T follicular helper cell (primary cell): Measurements from ENCODE around the gene STXBP4.
A peak's percentile ranks its signal among the peaks of the same experiment; 100 is the strongest.

Experiments
- DNase-seq: peaks from one replicate; pipeline ENCODE4 v3.0.0-alpha.2; 2020; ENCODE audit warnings: low read depth
- total RNA-seq, 2 experiments: gene quantifications; one replicate each; lab custom pipeline; 2026; lab: John Stamatoyannopoulos, UW

The STXBP4 gene
- 8.9 to 18.2 reads per million in 2 experiments for total RNA-seq

DNA sequence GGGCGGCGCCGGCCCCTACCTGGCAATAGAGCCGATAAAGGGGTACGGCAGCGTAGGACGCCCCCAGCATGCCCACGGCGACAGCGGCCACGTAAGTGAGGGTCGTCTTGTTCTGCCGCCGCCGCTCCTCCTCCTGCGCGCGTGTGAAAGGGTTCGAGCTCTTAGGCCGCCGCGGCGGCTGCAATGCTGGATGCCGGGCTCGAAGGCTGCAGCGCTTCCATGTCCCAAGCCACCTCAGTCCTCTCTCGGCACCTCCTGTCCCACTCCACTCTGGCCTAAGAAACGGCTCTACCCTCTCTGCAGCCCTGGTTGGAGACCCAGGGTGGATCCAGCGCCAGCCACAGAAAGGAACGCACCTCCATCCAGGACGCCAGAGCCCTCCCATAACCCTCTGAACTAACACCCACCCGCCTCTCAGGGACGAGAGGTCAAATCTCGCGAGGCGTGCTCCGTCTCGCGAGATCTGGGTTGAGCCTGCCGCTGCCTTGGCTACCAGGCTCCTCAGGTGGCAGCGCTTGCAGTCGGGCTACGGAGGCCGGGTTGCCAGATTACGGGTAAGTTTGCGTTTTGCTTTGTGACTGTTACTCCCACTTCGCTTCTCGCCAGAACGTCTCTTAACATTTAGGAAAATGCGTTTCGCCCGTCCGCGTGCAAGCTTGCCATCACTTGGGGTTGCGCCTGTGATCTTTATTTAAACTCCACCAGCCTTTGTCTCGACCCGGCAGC, at the start of gene STXBP4, which contains the start of gene COX11:
Gene STXBP4 (plus strand): TSS at position 504 of the 726 bp plus-strand sequence. CDS start 17,455 bp downstream, outside the sequence.
Gene COX11 (minus strand): TSS at position 393 of the 726 bp plus-strand sequence. CDS start 8 bp downstream, at position 385.
- DNase-seq = peak; percentile 93

DNA sequence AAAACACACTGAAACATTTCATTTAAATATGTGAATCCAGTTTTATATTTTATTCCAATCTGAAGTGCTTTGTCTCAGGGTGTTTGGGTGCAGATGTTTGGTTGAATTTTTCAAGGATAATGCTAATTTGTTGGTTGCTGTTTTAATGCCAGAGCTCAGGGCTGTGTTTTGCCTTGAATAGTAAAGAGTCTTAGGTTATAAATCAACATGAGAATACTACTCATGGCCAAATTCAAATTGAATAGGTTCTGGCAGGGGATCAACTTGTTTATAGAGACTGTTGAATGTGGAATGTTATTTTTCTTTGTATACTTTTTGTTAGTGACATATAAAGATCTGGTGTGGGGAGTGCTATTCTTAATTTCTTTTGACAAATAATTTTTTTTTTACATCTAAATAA, 49.1 kb upstream of the STXBP4 start:
- no peak for DNase-seq

DNA sequence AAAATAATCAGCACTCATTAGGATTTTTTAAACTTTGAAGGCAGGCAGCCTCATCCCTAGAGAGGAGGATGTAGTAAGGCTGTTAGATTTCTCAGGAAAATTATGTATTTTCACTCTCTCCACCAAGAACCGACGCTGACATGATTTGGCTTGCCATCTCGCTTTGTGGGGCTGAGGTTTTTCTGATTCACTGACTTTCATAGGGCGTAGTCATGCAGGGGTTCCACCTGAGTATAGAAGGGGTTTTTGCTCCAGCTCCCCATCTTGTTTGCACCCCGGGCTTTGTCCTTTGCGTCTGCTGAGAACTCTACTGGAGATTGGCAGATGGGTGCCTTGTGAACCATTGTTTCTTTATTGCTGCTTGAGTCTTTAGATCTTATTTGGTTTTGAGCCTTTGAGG, 47.7 kb upstream of the STXBP4 start:
- DNase-seq = no peak

DNA sequence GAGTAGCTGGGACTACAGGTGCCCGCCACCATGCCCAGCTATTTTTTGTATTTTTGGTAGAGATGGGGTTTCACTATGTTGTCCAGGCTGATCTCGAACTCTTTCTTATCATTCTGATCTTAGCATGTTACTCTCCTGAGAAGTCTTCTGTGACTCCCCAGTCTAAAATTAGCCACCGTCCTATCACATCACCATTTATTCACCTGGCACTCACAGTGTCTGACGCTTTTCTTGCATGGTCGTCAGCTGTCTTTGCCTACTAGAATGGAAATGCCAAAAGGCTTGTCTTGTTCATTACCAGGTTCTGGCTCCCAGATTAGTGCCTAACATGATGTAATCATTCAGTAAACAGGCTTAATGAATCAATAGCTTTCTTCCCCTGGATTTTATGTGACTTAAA, 44.2 kb upstream of the STXBP4 start:
- no peak for DNase-seq

DNA sequence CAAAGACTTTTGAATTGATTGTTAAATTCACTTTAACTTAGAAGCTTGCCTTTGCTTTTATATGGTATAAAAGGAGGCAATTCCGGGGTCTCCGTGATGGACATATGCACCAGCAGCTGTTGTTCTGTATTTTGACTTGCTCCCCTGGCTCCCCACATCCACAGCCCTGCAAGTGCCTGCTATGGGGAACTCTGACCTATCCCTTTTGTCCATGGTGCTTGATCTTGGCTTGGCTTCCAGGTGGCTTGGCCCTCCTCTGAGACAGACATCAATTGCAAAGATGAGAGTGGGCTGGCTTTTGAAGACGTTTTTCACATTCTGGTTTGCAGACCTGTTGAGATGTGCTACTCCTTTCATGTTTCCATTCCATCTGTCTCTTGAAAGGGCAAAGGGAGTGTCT, 41.0 kb upstream of the STXBP4 start:
- DNase-seq = no peak

- no peak for DNase-seq
Observed at GRCh38 chr17:54932711-54933110, 35.9 kb upstream of the STXBP4 start.

GRCh38 chr17:54933921-54934320, 34.6 kb upstream of the STXBP4 start:
- DNase-seq = no peak

DNA sequence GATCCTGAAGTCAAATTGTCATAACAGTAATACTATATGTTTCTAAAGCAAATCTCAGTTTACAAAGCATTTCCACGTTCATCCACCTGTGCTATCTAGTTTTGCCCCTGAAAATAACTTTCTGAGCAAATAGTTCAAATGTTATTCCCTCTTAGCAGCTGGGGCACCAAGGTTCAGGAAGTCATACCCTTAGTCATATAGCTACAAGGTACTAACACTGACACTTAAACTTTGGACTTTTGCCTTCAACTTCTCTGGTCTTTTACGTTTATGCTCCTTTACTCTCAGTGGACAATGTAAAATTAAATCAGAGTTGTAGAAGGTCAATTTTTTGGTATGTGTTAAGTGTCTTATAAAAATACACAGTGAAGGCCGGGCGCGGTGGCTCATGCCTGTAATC, 33.1 kb upstream of the STXBP4 start:
- DNase-seq = no peak

DNA sequence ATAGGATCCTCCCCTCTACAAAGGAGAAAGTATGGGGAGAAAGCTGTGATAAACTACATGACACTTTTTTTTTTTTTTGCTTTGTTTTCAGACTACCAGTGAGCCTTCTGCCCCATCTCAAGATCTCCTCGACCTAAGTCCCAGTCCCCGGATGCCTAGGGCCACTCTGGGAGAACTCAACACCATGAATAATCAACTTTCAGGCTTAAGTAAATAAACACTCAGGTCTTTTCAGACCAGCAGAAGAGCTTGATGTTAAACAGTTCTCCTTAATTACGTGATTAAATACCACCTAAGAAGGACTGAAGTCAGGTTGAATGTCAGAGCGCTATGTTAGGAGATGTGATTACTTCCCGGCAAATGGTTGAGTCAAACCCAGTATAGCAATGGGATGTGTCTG, 31.5 kb upstream of the STXBP4 start:
- no peak for DNase-seq

DNA sequence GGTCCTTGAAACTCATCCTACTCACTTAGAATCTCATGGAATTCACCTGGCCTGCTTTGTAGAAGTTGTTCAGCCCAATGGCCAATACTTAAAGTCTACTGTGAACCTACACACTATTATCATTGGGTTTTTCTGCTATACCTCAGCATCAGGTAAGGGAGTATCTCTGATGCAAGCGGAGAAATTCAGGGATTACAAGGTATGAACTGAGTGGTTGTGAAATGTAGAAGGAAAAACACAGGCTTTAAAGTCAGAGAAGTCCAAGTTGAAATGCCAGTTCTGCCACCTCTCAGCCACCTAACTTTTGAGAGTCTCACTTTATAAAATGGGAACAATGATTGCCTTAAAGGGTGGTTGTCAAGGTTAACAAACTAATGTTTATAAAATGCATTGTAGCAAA, 31.1 kb upstream of the STXBP4 start:
- no peak for DNase-seq

- DNase-seq = no peak
Observed at GRCh38 chr17:54941285-54941684, 27.3 kb upstream of the STXBP4 start.

DNA sequence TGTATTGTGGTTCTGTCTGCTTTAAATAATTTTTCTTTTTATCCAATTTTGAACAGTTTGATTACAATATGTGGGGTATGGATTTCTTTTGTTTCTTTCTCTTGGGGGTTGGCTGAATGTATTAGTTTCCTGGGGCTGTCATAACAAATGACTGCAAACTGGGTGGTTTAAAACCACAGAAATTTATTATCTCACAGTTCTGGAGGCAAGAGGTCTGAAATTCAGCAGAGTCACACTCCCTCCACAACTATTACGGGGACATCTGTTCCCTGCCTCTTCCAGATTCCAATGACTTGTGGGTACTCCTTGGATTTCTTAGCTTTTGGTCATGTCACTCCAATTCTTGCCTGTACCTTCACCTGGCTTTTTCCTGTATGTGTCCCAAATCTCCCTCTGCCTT, 23.8 kb upstream of the STXBP4 start:
- DNase-seq = no peak

- no peak for DNase-seq
Observed at GRCh38 chr17:54945231-54945630, 23.3 kb upstream of the STXBP4 start.

DNA sequence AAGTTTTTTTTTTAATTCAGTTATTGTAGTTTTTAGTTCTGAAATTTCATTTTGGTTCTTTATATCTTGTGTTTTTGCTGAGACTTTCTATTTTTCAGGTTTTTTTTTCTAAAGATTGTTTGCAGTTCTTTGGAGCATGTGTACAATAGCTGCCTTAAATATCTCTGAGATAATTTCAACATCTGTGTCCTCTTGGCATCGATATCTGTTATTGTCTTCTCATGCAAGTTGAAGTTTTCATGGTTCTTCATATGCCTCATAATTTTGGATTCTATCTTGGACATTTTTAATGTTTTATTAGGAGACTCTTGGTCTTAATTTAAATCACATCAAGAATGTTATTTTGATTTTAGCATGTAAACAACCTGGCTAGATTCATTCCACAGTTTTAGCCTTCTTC, 22.9 kb upstream of the STXBP4 start:
- DNase-seq = no peak

GRCh38 chr17:54947396-54947795, 21.2 kb upstream of the STXBP4 start:
- no peak for DNase-seq

GRCh38 chr17:54948380-54948779, 20.2 kb upstream of the STXBP4 start:
- no peak for DNase-seq

DNA sequence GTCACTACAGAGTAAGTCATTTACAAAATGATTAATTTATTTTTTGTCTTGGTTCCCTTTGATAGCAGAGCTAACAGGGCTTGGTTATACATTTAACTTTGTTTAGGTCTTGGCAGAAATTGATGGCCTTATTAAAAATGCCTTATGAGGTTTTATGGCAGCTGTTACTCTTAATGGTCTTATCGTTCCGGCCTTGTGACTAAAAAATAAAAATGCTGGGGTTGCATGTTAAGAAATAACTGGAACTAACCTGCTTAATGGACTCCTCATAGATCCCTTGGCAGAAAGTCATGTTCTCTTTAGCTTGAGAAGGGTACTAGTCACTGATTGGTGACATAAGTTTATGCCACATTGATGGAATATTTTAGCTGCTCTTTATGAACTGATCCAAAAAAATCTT, 18.4 kb upstream of the STXBP4 start:
- DNase-seq = no peak

DNA sequence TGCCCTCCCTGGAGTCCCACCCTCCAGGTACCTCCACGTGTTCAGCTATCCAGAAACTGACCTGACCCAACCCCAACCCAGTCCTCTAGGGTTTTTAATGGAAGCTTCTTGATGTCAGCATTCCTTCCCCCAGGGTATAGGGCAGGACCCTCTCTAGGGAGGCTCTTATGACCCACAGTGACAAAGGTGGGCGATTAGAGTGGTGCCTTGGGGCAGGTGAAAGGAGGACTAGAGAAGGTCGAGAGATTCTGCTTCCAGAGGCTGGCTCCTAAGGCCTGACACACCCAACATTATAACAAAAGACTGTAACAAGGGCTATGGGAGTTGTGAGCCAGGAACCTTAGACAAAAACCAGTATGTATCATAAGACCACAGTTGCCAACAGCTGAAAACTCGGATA, 17.3 kb upstream of the STXBP4 start:
- DNase-seq = no peak

GRCh38 chr17:54956791-54957190, 11.8 kb upstream of the STXBP4 start:
- no peak for DNase-seq

DNA sequence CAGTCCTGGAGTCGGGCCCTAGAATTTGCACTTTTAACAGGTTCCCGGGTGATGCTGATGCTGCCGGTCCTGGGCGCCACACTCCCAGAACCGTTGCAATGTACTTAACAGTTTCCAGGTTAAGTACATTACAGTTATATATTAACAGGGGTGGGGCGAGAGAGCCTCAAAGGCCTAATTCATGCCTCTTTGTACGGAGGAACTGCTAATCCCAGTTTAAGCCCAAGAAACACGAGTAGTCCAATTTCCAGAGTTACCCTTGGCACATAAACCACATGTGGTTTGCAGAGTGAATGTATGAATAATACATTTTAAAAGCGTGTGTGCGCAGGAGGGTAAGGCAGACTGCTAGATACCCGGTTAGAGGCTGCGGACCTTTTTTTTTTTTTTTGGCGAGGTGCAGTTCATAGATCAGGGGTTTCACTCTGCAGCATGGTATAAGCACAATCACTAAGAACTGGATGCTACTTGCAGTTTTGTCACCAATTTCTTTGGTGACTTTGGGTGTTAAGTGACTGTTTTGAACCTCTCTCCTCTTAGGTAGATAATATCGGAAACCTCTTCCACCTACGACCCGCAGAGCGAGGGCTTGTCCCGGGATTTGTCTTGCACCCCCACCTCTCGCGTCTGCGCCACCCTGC, 824 bp upstream of the STXBP4 start:
- no peak for DNase-seq

- no peak for DNase-seq
Observed at GRCh38 chr17:54968988-54969332, 395 bp downstream of the STXBP4 start.

DNA sequence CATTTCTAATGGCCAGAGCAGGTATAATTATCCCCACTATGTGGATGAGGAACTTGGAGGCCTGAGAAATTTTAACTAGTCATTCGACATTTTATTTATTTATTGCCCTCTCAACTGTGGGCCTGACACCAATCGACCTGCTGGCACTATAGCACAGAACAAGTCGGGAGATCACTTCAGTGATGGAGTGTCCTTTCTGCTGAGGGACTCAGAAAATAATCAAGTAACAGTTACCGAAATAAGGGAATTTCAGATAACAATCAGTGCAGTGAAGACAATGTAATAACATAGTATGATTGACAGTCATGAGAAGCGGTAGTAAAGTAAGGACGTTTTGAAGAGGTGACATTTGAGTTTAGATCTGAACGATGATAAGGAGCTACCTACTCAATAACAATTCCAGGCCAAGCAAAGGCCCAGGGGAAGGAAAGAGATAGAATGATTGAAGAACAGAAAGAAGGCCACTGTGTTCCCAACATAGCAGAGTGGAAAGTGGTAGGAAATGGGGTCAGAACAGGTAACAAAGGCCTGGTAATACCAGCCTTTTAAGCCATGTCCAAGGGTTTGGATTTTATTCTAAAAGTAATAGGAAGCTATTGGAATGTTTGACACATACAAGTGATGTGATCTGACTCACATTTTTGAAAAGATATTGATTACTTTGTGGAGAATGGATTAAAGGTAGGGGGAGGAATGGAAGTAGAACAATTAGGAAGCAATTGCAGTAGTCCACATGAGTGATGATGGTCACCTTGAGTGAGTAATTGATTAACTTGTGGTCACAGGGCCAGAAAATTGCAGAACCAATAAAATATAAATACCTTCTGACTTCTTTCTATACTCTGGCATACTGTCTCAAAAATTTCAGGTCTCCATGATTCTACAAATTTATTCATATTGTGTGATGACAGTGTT, 1.4 kb downstream of the STXBP4 start:
- DNase-seq = no peak

- no peak for DNase-seq
Observed at GRCh38 chr17:54971147-54971546, 2.6 kb downstream of the STXBP4 start.
